ENCODE results near the gene TESK2. TPM values are rescaled to one million over a fixed set of nuclear protein-coding genes. Genes with fewer than 3 reads are reported as not detected.
A peak's percentile ranks its signal among the peaks of the same experiment; 100 is the strongest.

The TESK2 gene
- total RNA-seq, 1 experiment from 2014 or later = 1.4 TPM

DNA sequence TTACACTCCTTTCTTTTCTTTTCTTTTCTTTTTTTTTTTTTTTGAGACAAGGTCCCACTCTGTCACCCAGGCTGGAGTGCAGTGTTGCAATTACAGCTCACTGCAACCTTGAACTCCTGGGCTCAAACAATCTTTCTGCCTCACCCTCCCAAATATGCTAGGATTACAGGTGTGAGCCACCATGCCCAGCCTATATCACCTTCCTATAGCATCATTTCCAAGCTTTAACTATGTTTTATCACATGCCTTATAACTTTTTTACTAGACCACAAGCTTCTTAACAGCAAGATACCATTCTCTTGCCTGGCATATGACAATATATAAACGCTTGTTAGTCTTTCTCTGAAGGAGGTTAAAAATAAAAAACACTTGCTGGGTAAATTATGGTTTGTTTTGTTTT, 95.4 kb downstream of the TESK2 start:
- Mint-ChIP-seq H3K27me3 (ENCODE audit: insufficient read depth, unreplicated experiment) (no peaks in the 10 kb centered on the region), H3K36me3 (ENCODE audit: insufficient read depth, unreplicated experiment) (no peaks in the 10 kb centered on the region), H3K4me3 (ENCODE audit: unreplicated experiment) (no peak overlapping the region), H3K4me1 (ENCODE audit: insufficient read depth, unreplicated experiment) (peaks cover 6% of the 10 kb centered on the region), H3K9me3 (ENCODE audit: unreplicated experiment) (no peaks in the 10 kb centered on the region), H3K27ac (ENCODE audit: low read depth, unreplicated experiment) (peak overlapping the region; percentile 41)
- ChIA-PET CTCF (interaction anchor here (1.0 to 1.5 kb wide), 3 partner anchors 16 to 173 kb away, joined by 3 to 4 read pairs (median 3); no protein-coding TSS in a partner anchor), POLR2A (interaction anchor here (0.6 to 0.7 kb wide), 2 partner anchors 22 to 92 kb away, joined by 3 read pairs; no protein-coding TSS in a partner anchor)
- TF ChIP-seq, protein P1, sequence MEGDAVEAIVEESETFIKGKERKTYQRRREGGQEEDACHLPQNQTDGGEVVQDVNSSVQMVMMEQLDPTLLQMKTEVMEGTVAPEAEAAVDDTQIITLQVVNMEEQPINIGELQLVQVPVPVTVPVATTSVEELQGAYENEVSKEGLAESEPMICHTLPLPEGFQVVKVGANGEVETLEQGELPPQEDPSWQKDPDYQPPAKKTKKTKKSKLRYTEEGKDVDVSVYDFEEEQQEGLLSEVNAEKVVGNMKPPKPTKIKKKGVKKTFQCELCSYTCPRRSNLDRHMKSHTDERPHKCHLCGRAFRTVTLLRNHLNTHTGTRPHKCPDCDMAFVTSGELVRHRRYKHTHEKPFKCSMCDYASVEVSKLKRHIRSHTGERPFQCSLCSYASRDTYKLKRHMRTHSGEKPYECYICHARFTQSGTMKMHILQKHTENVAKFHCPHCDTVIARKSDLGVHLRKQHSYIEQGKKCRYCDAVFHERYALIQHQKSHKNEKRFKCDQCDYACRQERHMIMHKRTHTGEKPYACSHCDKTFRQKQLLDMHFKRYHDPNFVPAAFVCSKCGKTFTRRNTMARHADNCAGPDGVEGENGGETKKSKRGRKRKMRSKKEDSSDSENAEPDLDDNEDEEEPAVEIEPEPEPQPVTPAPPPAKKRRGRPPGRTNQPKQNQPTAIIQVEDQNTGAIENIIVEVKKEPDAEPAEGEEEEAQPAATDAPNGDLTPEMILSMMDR (IDR thresholded peaks at IDR 0.05; ENCODE audit: unreplicated experiment) = no peak
- intact Hi-C loops (cut with micrococcal nuclease) = no loop called here
- DNase-seq (ENCODE audit: unreplicated experiment) = no peak
- BruUV-seq (replicated peaks) = no TSS peak

DNA sequence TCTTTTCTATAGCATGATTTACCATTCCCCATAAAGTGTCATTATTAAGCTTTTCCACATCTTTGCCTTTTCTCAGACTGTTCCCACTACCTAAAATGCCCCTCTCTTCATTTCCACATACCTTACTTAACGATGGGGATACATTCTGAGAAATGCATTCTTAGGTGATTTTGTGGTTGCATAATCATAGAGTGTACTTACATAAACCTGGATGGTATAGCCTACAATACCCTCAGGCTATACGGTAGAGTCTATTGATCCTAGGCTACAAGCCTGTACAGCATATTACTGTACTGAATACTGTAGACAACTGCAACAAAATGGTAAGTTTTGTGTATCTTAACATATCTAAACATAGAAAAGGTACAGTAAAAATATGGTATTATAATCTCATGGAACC, 95.9 kb downstream of the TESK2 start:
- intact Hi-C loops (cut with micrococcal nuclease) = no loop called here
- no peaks in the 10 kb centered on the region for H3K36me3 Mint-ChIP-seq (ENCODE audit: insufficient read depth, unreplicated experiment)
- TF ChIP-seq, protein P1 (IDR thresholded peaks at IDR 0.05; ENCODE audit: unreplicated experiment) = no peak
- H3K27ac Mint-ChIP-seq (ENCODE audit: low read depth, unreplicated experiment) = peak overlapping the region; percentile 41
- DNase-seq (ENCODE audit: unreplicated experiment) = peak; percentile 58
- POLR2A ChIA-PET = interaction anchor here (0.6 to 0.7 kb wide), 2 partner anchors 23 to 92 kb away, joined by 3 read pairs; no protein-coding TSS in a partner anchor
- H3K4me3 Mint-ChIP-seq (ENCODE audit: unreplicated experiment) = no peak overlapping the region
- H3K27me3 Mint-ChIP-seq (ENCODE audit: insufficient read depth, unreplicated experiment) = no peaks in the 10 kb centered on the region
- no TSS peak for BruUV-seq (replicated peaks)
- CTCF ChIA-PET = interaction anchor here (1.3 to 1.5 kb wide), 2 partner anchors 16 to 173 kb away, joined by 3 read pairs; no protein-coding TSS in a partner anchor
- H3K4me1 Mint-ChIP-seq (ENCODE audit: insufficient read depth, unreplicated experiment) = peaks cover 6% of the 10 kb centered on the region
- no peaks in the 10 kb centered on the region for H3K9me3 Mint-ChIP-seq (ENCODE audit: unreplicated experiment)

DNA sequence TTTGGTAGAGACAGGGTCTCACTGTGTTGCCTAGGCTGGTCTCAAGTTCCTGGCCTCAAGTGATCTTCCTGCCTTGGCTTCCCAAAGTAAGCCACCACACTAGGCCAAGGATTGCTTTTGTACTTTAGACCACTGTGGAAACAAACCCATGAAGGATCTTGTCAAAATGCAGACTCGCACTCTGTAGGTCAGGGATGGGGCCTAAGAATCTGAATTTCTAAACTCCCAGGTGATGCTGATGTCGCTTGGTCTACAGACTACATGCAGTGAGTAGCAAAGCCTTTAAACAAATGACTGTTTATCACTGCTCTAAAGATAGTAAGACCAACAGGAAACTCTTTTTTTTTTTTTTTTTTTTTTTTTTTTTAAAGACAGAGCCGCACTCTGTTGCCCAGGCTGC, 96.6 kb downstream of the TESK2 start:
- Mint-ChIP-seq H3K36me3 (ENCODE audit: insufficient read depth, unreplicated experiment) (no peaks in the 10 kb centered on the region), H3K27me3 (ENCODE audit: insufficient read depth, unreplicated experiment) (no peaks in the 10 kb centered on the region), H3K27ac (ENCODE audit: low read depth, unreplicated experiment) (no peak overlapping the region), H3K9me3 (ENCODE audit: unreplicated experiment) (no peaks in the 10 kb centered on the region), H3K4me3 (ENCODE audit: unreplicated experiment) (no peak overlapping the region), H3K4me1 (ENCODE audit: insufficient read depth, unreplicated experiment) (peaks cover 6% of the 10 kb centered on the region)
- intact Hi-C loops (cut with micrococcal nuclease) = no loop called here
- BruUV-seq (replicated peaks) = no TSS peak
- CTCF ChIA-PET = interaction anchor here (0.7 to 1.5 kb wide), 2 partner anchors 12 to 174 kb away, joined by 3 read pairs; no protein-coding TSS in a partner anchor
- POLR2A ChIA-PET = interaction anchor here (1.1 kb wide), 1 partner anchor 9 kb away, joined by 3 read pairs; no protein-coding TSS in a partner anchor
- DNase-seq (ENCODE audit: unreplicated experiment) = no peak
- TF ChIP-seq, protein P1 (IDR thresholded peaks at IDR 0.05; ENCODE audit: unreplicated experiment) = no peak

DNA sequence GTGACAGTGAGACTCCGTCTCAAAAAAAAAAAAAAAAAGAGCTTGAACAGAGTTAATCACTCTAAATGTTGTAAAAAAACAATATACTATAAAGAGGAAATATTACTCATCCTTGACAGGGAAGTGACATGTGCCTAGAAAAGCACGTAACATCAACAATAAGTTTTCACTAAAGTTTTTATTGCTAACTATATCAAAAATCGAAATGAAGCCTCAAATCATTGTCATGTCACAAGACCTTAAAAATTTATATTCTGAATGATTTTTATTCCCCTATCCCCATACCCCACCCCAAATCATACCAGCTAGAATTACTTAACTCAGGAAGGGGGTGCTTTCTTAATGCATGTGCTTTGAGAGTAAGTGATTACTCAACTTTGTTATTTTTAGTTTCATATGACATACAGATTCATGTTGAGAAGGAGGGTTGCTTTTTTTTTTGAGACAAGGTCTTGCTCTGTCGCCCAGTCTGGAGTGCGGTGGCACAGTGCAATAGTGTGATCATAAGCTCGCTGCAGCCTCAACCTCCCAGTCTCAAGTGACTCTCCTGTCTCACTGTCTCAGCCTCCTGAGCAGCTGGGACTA, 97.2 kb downstream of the TESK2 start:
- POLR2A ChIA-PET = interaction anchor here (0.6 to 1.1 kb wide), 2 partner anchors 9 to 245 kb away, joined by 3 read pairs; no protein-coding TSS in a partner anchor
- CTCF ChIA-PET = interaction anchor here (0.7 to 1.0 kb wide), 3 partner anchors 11 to 99 kb away, joined by 3 read pairs; no protein-coding TSS in a partner anchor
- no TSS peak for BruUV-seq (replicated peaks)
- Mint-ChIP-seq H3K27me3 (ENCODE audit: insufficient read depth, unreplicated experiment) (no peaks in the 10 kb centered on the region), H3K27ac (ENCODE audit: low read depth, unreplicated experiment) (no peak overlapping the region), H3K4me3 (ENCODE audit: unreplicated experiment) (no peak overlapping the region), H3K9me3 (ENCODE audit: unreplicated experiment) (no peaks in the 10 kb centered on the region), H3K4me1 (ENCODE audit: insufficient read depth, unreplicated experiment) (peaks cover 6% of the 10 kb centered on the region), H3K36me3 (ENCODE audit: insufficient read depth, unreplicated experiment) (no peaks in the 10 kb centered on the region)
- DNase-seq (ENCODE audit: unreplicated experiment) = peak; percentile 65
- intact Hi-C loops (cut with micrococcal nuclease) = no loop called here
- TF ChIP-seq, protein P1 (IDR thresholded peaks at IDR 0.05; ENCODE audit: unreplicated experiment) = no peak
